Activated T-cell treated with anti-CD3 and anti-CD28 coated beads for 48 hours (primary cell): Measurements from ENCODE around the gene ITGB3BP.
A peak's percentile ranks its signal among the peaks of the same experiment; 100 is the strongest.
"Not testable (repeated sequence)": the region's sequence is repeated elsewhere in the genome, so short reads cannot be mapped to it uniquely, and the experiment has no call there.

Experiments
- DNase-seq: peaks from one replicate; pipeline ENCODE4 v3.0.0-alpha.2; 2020; ENCODE audit warnings: low read depth

Gene ITGB3BP, protein sequence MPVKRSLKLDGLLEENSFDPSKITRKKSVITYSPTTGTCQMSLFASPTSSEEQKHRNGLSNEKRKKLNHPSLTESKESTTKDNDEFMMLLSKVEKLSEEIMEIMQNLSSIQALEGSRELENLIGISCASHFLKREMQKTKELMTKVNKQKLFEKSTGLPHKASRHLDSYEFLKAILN

DNA sequence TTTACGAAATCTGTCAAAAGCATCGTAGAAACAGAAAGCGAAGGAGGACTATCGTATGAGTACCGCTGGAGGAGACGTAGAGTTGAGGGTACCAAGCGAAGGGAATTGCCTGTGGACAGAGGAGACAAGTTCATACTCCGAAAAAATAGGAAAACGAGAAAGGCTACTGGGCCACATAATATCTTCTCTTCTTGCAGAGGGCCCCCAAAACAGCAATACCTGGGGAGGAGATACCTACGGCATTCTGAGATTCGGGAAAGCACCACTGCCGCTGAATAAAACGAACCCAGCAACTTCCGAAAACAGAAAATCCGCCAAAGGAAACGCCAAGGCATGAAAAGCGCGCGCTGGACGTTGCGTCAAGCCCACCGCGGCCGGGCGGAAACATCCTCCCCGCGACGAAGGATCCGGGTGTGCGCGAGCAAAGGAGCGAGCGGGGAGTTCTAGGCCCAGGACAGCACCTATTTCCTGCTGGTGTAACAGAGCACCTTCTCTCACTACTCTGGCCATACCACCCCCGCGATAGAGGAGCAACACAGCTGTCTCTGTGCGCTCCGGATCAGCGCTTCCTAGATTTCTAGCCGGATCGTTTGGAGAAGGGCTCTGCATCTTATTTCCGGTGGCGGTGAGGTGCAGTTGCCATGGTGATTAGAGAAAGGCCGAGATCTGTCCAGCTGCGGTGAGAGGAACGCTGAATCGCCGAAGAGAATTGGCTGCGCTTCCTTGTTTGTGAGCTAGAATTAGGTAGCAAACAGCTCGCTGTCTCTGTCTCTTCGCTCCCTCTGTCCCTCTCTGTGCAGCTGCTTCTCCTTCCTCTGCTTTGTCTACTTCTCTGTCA is at the start of gene ITGB3BP, which contains the start of gene EFCAB7:
Gene ITGB3BP, minus strand, starts transcription at position 335 of the 838 bp plus-strand sequence. Its CDS starts 92 bp downstream, at position 243.
Gene EFCAB7, plus strand, starts transcription at position 635 of the 838 bp plus-strand sequence. CDS start 2,048 bp downstream, outside the sequence.
- DNase-seq: peak; percentile 78

DNA sequence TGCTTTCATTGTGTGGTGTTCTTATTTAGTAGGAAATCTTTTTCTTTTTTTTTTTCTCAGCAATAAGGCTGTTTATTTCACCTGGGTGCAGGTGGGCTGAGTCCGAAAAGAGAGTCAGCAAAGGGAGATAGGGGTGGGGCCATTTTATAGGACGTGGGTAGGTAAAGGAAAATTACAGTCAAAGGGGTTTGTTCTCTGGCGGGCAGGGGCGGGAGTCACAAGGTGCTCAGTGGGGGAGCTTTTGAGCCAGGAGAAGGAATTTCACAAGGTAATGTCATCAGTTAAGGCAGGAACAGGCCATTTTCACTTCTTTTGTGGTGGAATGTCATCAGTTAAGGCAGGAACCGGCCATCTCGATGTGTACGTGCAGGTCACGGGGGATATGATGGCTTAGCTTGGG is 49.7 kb upstream of the ITGB3BP start:
- DNase-seq: not testable (repeated sequence)

DNA sequence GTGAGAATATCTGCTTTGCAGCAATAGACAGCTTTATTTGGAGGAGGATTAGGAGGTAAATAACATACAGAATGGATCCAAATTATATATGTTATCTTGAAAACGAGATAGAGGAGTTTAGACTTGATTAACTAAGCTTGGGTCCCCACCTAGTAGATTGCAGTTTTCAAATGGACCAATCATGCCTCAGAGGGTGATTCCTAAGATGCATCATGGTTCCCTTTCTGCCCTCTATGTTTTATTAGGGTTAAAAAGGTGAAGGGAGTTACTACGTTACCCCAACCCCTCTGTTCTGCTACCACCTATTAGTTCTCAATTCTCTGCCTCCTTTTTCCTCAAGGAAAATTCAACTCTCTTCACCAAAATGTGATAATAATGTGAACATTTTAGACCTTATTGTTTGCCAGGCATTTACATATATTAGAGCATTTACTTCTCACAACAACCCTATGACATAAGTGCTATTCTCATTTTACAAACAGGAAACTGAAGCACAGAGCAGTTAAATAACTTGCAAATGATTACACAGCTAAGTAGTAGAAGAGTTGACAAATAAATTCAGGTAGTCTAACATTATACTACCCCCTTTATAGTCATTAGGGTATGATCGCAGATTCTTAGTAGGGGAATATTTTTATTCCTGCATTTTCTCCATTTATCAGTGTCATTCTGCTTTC is 46.8 kb upstream of the ITGB3BP start:
- DNase-seq: no peak

DNA sequence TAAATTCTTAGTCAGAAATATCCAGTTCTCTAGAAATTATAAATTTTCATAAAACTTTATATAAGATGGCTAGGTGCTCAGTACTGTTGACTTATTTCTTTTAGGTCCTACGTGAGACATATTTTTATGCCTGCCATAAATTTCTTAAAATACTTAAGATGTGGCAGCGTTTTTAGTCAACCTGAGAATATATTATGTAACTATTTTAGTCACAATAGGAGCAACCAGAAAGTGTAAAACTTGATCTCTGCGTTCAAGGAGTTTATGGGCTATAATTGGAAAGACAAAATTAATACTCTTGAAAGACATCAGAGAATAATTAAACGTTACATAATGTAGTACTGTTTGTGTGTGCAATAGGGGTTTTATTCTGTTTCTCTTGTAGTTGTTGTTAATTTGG is 46.0 kb upstream of the ITGB3BP start:
- no peak for DNase-seq

DNA sequence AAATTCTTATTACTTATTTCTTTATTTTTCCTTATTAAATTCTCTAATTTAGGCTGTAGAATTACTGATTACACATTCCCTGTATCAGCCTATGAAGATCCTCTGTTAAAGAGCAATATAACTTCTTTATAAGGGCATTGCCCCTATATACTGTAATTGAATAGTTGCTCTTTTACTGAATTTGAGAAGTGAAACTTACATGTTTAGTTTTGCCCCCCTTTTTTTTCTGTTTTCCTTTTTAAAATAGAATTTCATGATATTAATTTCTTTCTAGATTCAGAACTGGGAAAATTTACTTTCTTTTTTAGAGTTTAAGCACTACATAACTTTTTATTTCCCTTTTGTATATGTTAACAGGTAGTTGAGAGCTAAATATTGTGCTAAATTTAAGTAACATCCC is 40.7 kb upstream of the ITGB3BP start:
- no peak for DNase-seq

DNA sequence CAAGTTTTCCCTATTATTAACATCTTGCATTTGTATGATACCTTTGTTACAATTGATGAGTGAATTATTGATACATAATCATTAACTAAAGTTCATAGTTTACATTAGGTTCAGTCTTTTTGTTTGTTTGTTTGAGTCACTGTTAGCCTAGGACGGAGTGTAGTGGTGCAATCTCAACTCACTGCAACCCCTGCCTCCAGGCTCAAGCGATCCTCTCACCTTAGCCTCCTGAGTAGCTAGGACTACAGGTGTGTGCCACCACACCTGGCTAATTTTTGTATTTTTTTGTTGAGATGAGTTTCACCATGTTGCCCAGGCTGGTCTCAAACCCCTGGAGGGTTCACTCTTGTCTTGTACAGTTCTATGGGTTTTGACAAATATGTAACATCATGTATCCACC is 36.3 kb upstream of the ITGB3BP start:
- DNase-seq: no peak

DNA sequence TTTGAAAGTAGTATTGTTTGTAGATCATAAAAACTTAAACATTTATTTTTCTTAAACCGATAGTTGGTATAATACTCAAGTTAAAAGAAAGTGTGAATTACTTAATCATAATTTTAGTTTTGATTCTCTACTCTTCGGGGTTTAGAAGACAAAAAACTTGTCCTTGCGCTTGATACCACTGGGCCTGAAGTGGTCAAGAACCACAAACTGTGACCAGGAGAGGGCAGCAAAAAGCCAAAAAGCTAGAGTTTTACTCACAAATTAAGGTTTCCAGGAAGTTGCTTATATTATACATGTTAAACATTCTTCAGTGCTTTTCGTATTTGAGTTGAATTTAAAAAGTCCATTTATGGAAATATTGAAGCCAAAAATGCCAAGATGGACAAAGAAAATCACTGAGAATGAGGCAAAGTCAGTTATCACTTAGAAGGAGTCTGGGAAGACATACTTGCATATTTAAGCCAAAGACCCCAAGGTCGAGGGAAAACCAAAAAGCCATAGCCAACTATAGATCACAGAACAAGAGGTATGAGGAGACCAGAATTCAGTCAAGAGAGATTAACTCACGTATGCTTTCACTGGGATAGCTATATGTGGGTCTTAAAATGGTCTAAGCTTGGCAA is 34.5 kb upstream of the ITGB3BP start:
- DNase-seq: no peak

DNA sequence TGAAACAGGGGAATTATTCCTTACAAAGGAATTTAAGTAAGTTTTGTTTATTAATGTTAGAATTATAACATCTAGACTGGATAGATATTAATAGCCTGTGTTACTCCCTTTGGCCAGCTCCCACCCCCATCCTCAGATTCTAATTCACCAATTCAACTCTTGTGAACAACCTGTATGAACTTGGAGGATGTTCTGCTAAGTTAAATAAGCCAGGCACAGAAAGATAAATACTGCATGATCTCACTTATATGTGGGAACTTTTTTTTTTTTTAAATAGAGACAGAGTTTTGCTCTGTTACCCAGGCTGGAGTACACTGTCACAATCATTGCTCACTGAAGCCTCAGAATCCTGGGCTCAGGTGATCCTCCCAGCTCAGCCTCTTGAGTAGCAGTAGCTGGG is 32.5 kb upstream of the ITGB3BP start:
- DNase-seq: no peak

DNA sequence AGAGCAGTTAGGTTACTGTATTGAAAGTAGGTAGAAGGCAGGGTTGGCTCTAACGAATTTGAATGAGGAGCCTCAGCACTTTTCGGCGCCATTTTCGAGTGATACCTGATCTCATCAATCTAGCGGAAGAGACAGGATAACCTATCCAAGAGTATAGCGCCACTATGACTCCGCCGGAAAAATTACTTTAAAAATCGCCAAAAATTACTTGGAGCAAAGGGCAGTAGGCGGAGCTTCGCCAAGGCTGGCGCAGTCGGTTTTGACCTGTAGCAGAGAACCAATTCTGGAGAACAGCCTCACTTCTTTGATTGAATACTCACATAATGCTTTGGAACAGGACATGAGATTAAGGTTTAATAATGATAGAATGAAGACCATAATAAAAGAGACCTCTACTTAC is 25.9 kb upstream of the ITGB3BP start:
- no peak for DNase-seq

DNA sequence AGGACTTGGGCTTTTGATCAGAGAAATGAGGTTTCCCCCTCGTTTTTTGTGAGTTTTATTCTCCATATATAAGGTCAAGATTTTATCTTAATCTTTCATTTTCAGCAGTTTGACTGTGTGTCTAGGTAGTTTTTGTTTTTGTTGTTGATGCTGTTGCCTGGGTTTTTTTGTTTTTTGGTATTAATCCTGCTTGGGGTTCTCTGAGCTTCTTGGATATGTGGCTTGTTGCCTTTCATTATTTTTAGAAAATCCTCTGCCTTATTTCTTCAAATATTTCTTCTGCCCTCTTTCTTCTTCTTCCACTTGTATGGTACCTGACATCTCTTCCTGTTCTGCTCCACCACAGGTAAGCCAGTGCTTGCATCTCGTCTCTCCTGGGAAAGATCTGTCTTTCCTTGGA is 25.3 kb upstream of the ITGB3BP start:
- DNase-seq: no peak

DNA sequence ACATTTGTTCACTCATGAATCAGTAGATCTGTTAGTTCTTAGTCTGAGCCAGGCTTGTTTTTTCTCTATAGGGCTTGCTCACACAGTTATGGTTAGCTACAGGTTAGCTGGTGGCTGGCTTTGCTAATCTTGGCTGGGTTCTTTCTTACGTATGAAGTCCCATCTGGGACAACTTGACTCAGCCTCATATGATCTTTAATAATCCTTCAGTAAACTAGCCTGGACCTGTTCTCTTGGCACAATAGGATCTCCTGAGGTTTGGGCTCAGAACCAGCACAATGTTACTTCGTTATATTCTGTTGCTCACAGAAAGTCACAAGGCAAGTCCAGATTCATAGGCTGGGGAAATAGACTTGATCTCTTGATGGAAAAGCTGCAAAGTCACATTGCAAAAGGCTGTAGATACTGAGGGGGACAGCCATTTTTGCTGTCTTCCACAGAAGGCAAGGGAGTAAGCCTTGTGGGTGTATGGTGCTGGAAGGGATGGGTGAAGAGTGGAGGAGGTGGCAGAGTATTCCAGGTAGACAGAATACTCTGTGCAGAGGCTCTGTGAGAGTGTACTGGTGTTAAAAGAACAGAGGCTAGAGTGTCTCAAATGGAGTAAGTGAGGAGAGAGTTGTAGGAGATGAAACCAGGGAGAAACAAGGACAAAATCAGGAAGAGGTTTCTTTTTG is 24.7 kb upstream of the ITGB3BP start:
- no peak for DNase-seq

DNA sequence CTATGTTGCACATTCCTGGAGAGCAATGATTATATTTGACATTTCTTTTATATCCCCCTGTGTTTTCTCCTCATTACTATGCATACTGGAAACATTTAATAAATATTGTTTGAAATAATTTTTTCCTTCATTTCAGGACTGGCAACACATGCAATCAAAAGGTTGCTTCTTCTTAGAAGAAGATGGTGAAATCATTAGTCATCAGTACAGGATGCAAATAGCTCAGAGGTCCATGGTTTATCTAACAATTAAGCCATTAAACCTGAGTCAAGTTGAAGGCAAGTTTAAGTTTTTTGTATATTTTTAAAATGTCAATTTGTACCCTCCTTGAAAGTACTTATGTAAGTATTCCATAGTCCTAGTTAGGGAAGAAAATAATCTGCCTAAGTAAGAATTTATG is 22.8 kb upstream of the ITGB3BP start:
- DNase-seq: no peak

DNA sequence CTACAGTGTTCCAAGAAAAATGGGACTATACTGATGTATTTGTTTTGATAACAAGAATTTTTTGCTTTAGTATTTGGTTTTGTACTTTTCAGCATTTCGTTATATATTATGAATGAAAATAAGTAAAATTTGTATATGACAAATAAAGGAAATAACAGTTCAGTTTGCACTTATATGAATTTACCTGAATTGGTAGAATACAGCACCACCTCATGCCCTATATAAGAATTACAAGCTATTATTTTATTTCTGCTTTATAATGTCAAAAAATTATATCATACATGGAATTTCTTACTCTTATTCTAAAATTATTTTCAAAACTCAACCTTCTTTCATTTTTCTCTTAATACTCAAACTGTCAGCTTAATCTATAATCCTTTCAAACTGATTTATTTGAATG is 14.9 kb upstream of the ITGB3BP start:
- DNase-seq: no peak

DNA sequence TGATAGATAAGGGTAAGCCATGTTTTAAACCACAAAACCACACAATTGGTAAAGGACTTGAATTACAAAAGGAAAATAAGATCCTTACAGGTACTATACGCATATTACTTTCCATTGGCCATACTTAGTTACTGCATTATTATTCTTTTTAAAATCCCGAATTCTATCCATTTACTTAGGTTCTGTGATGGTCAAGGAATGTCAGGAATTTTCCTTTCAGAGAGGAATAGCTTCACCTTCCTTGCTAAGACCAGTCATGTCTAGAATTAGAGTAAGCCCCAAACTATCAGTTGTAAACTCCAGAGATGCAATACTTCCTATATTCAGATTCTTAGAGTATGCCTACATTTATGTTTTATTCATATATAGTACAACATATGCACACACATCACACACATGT is 14.0 kb upstream of the ITGB3BP start:
- no peak for DNase-seq

DNA sequence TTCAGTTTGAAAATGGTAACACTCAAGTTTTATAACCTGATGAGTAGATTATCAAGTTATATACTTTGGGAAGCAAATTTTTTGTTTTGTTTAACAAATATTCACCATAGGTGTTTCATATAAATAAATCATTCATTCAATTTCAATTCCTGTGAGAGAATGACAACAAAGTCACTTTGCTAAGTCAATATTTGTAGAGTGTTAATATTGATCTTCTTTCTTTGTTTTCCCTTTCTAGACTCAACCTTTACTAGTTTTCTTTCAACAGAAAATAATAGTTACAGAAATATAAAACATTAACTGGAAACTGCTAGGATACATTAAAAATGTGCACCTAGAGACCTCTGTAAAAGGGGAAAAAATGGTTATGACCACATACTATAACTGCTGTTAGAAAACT is 11.4 kb upstream of the ITGB3BP start:
- no peak for DNase-seq

DNA sequence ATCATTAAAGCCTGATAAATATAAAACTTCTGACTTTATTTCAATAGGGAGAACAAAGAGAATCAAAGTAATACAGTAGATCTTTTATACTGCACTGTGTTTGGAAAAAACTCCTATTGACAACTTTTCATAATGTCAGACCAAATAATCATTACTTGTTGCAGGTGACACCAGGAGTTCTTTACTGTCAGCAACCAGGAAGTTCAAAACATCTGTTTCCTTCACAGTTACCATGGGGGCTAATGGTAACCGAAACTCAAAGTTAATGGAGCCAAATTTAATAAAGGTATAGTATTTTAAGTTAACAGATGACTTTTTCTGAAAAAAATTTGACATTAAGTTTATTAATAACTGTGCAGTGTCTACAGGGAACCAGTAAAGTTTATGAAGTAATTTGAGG is 10.9 kb upstream of the ITGB3BP start:
- DNase-seq: no peak

DNA sequence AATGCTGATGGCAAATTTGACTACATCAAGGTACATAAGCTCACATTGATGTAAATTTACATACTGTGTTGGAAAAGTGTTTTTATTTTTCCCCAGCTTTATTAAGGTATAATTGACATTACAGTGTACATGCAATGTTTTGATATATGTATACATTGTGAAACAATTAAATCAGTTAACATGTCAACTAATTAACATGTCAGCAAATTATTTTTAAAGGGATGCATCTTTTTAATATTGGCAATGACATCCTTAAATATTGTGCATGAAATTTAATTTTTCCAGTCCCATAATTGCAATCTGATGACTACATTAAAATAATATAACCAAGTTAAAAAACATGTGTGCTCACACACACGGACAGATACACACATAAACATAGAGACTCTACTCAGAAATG is 9.7 kb upstream of the ITGB3BP start:
- no peak for DNase-seq

DNA sequence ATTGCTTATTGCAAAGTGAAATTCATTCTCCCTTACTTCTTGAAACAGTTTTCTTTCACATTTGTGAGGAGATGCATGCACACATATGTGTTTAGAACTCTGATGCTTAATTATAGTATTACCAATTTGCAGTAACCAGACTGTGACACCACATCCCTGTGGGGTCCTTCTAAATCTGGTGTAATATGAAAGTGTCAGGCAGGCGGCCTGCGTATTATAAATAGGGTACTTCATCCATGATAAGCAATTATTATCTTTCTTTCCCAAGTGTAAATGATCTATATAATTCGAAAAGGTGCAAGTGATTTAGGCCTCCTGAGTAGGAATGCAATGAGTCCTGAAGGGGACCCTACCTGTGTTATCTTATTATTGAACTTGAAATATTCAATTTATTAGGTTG is 1.2 kb upstream of the ITGB3BP start:
- DNase-seq: no peak

DNA sequence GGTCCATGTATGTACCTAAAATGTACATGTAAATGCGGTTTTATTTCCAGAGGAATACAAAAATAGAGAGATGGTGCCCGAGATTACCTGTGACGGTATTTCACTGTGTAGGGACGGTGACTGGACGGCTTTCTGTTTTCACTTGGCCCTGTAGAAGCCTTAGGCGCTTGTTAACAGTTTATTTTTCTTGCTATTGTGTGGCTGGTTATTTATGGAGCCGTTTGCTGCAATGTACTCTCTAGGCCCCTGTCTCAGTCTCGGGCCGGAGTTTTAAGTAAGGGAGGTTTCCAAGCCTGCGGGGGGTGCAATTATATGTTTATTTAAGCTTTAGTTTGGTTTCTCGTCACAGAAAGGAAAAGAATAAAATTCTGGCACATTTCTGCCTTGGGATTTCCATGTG is 713 bp upstream of the ITGB3BP start:
- DNase-seq: no peak

DNA sequence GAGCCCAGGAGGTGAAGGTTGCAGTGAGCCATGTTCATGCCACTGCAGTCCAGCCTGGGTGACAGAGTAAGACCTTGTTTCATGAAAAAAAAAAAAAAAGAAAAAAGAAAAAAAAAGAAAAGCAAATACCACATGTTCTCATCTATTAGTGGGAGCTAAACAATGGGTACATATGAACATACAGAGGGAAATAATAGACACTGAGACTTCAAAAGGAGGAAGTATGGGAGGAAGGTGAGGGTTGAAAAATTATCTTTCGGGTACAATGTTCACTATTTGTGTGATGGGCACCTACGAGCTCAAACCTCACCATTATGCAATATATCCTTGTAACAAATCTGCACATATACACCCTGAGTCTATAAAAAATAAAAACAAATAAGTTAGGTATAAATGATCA is 6.4 kb downstream of the ITGB3BP start:
- DNase-seq: no peak

DNA sequence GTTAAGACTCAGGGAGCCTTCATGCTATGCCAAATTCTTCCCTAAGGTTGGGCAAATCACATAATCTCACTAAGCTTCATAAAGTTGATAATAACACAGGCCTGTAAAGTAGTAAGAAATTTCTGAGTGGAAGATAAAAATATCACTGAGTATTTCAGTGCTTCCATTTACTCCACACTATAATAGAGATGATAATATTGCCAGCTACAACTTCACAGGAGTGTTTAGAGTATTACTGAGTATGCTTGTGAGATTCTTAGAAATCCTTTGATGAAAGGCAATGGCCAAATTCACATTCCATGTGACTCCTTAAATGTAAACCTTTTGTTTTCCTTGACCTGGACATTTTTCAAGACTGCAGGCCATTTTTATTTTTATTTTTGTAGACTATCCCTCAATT is 10.4 kb downstream of the ITGB3BP start:
- no peak for DNase-seq

DNA sequence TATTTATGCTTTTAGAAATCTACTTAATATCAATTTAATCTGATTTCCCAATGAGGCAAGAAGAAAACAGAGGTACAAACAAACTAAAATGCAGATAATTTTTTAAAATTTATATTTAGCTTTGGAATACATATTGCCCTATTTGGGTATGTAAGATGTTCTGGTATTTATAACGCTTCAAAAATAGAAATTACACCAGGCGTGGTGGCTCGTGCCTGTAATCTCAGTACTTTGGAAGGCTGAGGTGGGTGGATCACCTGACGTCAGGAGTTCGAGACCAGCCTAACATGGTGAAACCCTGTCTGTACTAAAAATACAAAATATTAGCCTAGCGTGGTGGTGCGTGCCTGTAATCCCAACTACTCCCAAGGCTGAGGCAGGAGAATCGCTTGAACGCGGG is 13.3 kb downstream of the ITGB3BP start:
- DNase-seq: no peak
